GM18870 (cell line): ENCODE data around the gene SLC25A47.

Source experiments
- ATAC-seq: cut with Tn5 transposase; IDR thresholded peaks from one replicate; pipeline ENCODE4 v1.9.1; 2021; ENCODE audit warnings: moderate library complexity; ENCODE audit not compliant: unreplicated experiment

Gene SLC25A47

DNA sequence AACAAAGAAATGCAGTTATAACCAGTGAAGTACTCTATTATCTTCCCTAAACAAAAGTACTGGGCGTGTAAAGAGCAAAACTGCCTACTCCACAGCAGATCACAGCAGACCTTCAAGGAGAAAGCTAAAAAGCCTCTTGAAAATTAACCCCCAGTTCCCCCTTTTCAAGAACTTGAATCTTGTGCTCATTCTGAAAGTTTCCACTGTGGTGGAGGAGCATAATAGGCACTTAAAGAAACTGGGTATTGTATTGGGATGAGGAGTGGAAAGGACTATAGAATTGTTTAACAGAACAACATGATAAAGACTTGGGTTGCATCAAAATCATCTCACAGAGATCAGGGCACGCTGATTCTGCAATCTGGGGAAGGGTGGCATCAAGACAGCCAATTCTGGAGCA lies 51.1 kb downstream of the SLC25A47 start:
- no peak for ATAC-seq

DNA sequence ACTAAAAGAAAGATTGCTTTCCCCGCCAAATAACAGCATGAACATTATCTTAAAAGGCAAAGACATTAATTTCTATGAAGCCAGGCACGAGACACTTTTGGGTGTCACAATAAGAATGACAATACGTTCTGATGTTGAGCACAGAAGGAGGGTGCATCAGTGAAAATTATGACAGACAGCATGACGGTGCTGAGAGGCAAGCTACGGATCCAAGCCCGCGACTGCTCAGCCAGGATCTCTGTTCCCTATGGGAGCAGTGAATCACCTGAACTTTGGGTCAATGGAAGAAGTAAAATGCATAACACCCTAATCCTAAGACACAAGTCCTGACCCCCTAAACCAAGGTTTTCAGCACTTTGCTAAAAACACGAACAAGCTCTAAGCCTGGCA lies 51.7 kb downstream of the SLC25A47 start:
- ATAC-seq: no peak

DNA sequence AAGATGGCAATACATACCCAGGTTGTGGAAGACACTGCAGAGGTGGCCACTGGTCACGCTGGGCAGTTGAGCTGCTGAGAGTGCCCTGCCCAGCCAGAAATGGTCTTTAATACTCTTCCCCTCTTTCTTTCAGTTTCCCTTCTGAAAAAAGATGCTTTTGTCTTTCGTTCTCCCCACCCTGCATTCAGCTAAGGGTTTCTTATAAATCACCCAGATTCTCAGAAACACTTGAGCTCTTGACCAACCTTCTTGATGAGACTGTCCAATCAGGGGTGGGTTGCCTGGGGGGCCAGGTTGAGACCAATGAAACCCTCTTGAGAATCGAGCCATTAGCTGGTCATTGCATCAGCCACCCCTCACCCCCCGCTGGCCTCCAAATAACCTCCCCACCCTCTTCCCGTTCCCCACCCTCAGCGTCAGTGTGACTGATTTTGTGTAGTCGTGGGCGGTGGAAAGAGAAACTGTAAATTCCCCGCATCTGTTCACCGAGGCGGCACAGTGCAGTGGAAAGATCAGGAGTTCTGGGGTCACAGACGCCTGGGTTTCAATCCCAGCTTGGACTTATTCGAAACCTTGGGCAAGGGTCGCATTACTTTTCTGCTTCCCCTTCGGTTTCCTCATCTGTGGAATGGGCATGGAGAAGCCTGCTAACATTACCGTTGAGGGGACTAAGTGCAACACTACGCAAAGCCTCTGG lies 52.3 kb downstream of the SLC25A47 start:
- peak; percentile 41 for ATAC-seq

DNA sequence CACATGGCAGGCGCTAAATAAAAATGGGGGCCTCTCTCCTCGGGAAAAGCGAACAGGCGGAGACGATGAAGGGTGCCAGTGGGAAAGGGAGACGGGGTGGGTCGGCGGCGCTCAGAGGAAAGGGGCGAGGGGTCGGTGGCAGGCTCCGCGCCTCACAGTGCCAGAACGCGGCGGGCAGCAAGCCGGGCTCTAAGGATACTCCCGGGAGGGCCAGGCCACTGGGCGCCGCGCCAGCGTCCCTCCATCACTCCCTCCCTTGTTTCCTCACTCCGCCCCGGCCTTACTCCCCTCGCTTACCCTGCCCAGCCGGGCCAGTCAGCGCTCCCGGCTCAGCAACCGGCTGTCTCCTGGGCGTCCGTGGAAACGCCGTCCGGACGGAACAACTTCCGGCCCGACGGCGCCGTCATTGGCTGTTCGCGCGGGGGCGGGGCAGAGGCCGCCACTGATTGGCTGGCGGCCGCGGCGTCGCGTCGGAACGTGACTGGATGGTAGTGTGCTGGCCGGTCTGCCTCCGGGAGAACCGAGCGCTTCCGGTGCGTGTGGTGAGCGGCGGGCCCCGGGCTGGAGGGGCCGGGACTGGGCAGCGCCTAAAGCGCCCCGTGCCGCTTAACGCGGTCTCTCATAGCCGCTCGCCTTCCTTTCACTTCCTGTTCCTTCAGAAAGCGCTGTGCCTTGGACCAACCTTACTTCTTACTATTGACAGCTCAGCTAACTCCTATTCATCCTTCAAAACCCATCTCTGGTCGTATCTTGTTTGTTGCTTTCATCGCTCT lies 53.0 kb downstream of the SLC25A47 start, which contains the start of gene WDR25:
WDR25 (plus strand) TSS at position 523 of the 773 bp plus-strand sequence.
- ATAC-seq: peak; percentile 77

DNA sequence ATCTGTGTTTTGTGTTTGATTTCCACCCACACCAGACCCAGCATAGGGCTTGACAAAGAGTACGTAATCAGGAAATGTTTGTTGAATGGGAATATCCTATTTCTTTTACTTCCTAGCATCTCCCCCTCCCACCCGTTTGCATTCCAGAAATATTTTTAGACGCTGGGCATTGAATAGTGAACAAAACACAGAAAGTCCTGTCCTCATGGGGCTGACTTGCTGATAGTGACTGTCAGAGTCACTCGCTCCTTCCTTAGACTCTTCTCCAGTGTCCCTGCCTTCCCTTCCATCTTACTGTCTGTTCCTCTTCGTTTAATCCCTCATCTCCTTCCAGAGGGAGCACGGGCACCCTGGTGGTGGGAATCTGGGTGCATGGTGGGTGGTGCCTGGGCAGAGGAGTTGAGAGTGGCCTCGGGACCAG lies 53.6 kb downstream of the SLC25A47 start:
- no peak for ATAC-seq
